Measurements from ENCODE around the gene UBR4. TPM values are rescaled to one million over a fixed set of nuclear protein-coding genes. Genes with fewer than 3 reads are reported as not detected.
"Not testable (repeated sequence)": the region's sequence is repeated elsewhere in the genome, so short reads cannot be mapped to it uniquely, and the experiment has no call there.

The UBR4 gene
- total RNA-seq, 1 donor from 2014 or later = 121 TPM

DNA sequence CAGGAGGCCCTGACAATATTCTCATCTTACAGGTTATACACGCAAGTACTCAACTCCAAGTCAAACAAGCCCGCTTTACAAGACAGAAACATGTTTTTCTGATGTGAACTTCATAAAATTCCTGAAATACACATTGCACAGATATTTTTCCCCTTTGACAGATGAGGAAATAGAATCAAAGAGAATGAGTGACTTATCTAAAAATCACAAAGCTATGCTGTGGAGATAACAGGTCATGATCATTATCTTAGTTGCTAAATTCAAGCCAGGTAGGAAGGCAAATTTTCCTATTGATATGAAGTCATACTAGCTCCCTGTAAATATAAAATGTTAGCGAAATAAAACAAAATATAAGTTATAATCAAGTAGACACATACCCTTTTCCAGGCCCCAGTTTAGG lies 18.3 kb downstream of the UBR4 start:
- intact Hi-C loops (cut with micrococcal nuclease) = no loop called here

DNA sequence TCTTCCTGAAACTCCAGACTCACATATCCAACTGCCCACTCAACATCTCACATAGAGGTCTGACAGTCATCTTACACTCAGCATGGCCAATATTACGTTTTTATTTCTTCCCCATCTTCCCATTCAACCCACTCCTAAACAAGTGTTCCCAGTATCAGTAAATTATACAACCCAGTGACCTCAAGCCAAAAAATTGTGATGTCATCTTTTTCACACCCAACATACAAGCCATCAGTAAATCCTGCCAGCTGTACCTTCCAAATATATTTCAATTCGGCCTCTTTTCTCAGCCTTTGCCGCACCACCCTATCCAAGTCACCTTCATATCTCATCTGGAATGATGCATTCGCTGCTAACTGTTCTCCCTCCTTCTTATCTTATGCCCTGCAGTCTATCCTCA lies 19.6 kb downstream of the UBR4 start:
- intact Hi-C loops (cut with micrococcal nuclease) = no loop called here

DNA sequence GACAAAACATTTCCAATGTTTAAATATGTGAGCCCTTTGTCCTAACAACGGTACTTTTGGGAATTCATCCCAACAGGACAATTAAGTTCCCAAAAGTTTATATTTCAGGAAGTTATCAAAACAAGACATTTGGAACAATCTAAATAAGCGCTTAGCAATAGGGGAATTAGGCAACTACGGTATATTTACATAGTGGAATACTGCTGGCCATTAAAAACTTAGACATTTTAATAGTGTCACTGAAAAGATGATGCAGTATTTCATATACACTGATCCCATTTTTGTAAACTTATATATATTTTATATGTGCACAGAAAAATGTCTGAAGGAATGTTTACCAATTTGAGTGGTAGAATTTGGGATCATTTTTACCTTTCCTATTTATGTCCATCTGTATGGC lies 20.8 kb downstream of the UBR4 start:
- intact Hi-C loops (cut with micrococcal nuclease) = no loop called here

DNA sequence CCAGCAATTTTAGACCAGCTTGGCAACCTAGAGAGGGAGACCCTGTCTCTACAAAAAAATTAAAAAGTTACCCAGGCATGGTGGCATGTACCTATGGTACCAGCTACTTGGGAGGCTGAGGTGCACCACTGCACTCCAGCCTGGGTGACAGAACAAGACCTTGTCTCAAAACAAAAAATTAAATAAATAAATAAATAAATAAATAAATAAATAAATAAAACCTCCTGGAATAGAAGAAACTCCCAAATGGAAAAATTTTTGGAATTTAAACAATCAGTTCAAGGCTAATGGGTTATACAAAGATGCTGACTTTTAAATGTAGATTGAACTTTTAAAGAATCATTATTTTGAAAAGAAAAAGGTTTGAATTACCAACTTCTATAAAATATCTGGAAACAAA lies 22.2 kb downstream of the UBR4 start:
- intact Hi-C loops (cut with micrococcal nuclease) = no loop called here

DNA sequence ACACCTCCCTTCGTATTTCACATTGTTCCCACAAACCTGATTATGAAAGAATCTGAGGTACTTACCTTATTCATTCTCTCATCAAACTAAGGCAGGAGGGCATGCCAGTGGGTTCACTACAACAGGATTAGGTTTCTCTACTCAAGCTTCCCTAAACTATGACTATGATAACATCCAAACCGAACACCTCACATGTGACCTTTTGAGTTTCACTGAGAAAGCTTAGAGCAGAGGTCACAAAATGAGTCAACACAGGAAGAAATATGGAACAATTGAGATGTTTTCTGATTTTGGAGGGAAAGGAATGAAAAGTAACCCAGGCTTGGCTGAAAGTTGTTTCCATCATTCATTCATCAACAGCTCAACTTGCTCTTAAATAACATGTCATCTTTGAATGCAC lies 24.1 kb downstream of the UBR4 start:
- intact Hi-C loops (cut with micrococcal nuclease) = no loop called here

DNA sequence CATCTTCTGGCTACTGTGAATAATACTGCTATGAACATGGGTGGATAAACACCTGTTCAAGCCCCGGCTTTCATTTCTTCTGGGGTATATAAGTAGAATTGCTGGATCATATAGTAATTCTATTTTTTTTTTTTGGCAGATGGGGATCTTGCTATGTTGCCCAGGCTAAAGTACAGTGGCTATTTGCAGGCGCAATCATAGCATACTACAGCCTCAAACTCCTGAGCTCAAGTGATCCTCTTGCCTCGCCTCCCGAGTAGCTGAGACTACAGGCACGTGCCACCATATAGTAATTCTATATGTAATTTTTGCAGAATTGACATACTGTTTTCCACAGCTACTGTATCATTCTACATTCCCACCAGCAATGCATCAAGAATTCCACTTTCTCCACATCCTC lies 27.8 kb downstream of the UBR4 start:
- intact Hi-C loops (cut with micrococcal nuclease) = no loop called here

DNA sequence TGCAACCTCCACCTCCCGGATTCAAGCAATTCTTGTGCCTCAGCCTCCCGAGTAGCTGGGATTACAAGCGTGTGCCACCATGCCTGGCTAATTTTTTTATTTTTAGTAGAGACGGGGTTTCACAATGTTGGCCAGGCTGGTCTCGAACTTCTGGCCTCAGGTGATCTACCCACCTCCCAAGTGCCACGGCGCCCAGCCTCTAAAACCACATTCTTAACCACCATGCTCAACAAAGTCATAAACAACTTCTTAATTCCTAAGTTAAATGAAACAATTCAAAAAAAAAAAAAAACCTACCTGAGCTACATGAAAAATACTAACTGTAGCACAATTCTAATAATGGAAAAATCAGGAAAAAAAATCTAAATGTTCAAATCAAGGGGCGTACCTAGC lies 29.8 kb downstream of the UBR4 start:
- intact Hi-C loops (cut with micrococcal nuclease) = not testable (repeated sequence)

DNA sequence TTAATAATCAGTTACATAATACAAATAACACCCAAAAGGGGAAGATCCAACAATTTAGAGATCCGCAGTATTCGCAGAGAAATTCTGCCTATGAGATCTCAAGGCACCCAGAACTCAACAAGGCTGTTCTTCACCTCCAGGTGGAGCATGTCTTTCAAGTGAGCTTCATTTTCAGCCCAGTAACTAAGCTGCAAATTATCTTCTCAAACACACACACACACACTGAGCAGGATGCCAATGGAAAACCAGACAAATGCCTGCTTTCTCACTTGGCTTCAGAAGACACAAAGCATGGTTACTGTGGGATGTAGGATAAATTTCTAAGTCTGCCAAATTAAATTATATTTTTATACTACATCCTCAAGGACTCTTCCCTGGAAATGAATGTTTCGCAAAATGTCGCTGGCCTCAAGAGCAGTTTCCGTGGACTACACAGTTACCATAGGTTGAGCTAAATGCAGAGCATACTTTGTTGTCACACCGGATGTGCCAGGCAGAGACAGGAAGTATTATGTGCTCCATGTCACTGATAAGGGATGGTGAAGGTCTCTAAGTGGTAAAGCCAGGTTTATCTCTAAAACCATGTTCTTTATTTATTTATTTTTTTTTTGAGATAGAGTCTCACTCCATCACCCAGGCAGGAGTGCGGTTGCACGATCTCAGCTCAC lies 30.3 kb downstream of the UBR4 start:
- intact Hi-C loops (cut with micrococcal nuclease) = loop anchor here (1.0 to 10.0 kb wide), 2 partner anchors 62 to 475 kb away; no protein-coding TSS in a partner anchor

DNA sequence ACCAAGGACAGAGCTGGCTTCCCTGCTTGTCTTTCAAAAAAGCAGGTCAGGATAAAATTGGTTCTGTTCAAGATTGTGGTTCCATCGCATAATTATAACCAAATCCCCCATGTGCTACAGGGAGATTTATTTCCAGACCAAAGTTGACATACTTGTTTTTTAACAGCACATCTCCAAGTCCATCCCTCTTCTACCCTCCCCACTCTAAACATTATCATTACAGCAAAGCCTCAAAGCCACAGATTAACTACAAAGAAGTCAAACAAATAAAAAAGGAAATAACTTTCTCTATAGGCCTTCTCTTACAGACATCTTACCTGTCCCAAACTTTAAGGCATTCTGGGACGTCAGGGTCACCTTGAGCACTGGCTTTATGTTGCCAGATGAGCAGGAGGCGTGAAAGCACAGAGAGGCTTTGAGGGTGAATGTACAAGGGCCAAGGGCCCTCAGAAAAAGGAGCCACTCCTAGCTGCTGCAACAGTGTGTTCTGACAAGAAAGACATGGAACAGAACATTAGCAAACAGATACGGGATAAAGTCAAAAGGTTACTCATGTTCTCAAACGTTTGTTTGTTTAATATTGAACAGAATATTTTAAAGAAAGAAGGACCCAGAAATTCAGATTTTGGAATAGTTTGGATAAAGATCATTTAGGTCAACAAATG lies 31.2 kb downstream of the UBR4 start:
- intact Hi-C loops (cut with micrococcal nuclease) = loop anchor here (1.0 to 10.0 kb wide), 2 partner anchors 62 to 476 kb away; no protein-coding TSS in a partner anchor

DNA sequence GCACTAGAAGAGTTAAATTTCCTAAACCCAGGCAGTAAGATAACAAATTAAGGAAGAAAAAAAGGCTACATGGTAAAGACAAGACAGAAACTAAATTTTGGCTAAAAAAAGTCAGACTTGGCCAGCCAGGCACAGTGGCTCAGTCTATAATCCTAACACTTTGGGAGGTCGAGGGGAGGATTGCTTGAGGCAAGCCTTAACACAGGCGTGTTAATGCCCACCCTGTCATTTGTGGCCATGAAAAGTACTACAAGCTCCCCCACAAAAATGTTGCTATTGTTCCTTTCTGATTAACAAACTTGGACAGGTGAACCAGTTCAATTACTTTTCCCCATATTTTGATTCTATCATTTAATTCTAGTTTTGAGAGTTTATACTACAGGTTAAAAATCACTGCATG lies 32.3 kb downstream of the UBR4 start:
- intact Hi-C loops (cut with micrococcal nuclease) = loop anchor here (10.0 kb wide), 1 partner anchor 477 kb away; no protein-coding TSS in a partner anchor

DNA sequence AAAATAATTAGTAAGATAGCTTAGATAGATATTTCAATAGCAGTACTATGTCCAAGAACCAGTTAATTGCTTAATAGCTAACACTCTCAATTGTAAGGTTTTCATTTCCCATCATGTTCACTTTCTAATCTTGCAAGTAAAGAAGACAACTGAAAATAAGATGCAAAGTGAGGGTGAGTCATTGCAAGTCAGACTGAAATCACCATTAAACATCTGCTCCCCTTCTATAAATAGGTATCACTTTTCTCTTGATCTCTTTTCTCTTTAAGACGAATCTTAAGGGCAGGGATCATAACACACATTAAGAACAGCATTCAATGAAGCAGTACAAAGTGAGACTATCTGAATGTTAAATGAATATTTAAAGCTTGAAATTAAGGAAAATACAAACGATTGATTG lies 40.4 kb downstream of the UBR4 start:
- intact Hi-C loops (cut with micrococcal nuclease) = loop anchor here (10.0 kb wide), 1 partner anchor 485 kb away; no protein-coding TSS in a partner anchor

DNA sequence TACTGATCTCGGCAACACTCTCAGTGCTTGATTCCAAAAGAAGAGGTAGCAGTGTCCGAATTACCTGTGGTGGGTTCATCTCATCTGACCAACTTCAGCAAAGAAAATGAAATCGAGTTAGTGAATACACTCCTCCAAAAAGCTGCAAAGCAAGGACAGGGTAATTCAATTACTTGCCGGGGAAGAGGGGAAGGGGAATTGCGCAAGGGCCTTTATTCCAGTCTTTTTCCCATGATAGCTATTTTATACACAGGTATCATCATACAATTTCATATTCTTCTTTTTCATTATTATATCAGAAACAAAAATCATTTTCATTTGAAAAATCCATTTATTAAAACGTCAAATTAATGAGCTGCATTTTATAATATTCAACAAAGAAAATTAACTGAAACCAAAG lies 42.9 kb downstream of the UBR4 start:
- intact Hi-C loops (cut with micrococcal nuclease) = no loop called here

DNA sequence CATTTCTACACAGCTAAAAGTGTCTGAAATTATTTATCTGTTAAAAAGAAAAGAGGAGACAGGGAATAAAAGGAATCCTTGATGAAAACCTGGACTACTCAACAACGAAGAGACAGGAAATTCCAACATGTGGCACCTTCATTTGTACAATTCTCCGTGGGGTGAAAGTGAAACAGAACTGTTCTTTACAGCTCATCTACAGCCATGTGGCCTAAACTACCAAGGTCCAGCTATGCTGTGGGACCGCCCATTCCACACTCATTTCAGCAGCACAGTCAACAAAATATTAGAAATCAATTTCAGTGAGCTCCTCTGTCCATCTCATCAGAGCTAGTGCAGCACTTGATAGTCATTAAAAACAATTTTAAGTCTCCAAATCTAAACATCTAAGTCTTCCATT lies 44.0 kb downstream of the UBR4 start:
- intact Hi-C loops (cut with micrococcal nuclease) = no loop called here

DNA sequence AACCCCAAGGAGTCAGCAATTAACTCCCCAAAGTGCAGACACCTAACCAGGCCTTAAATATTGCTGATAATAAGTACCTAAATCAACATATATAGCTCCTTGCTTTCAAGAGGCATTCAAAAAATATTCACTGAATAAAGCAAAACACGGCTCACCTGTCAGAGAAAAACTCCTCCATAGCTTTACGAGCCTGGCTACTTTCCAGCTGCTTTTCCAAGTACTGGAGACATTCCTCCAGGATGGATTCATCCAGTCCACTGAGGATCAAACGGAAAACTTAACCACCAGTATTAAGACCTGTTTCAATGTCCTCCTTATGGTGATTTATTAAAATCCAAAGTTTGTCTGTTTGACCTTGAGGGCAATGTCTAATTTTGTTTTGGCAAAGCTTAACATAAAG lies 44.6 kb downstream of the UBR4 start:
- intact Hi-C loops (cut with micrococcal nuclease) = no loop called here

DNA sequence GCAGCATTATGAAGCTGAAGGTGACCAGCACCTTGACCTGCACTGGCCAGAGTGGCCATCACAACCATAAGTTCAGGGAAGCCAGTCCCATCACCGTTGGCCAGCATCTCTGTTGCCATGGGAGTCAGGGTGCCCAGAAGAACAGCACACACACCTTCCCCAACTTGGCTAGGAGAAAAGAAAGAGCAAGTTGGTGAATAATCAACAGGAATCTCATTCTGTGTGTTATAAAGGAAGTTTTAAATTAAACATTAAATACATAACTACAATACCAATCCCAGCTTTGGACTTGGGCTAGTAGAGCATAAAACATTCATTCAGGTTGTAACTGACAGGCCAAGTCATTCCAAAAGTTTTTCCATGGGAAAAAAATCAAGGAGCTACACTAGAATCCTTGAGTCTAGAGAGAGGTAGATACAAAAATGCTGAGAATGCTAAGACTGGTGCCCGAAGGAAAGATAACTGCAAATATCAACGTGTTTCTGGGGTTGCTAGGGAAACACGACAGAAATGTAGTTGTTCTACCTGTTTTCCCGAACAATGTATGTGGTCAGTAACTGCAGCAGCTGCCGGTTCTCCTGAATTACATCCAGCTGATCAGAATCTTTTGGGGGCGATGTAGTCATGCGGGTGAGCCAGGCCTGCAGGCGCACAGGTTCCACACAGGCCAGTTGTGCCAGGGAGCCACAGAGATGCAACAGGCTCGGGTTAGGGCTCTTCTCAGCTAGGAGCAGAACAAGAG lies 45.6 kb downstream of the UBR4 start:
- intact Hi-C loops (cut with micrococcal nuclease) = no loop called here

DNA sequence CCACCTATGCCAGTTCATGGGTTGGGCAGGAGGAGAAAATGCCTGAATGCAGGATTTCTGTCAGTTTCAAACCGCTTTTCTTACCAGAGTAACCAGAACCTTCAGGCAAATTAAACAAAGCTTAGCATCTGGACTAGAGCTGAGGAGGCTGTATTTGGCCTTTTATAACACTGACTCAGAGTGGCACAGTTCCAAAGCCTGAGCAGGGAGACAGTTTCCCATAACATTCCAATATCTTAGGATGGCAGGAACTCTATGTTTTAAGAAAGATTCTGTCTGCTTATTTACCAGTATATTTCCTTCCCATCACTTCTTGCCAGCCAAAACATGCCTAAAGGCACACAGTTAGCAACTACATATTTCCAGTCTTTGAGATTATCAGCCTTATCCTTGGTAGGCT lies 46.8 kb downstream of the UBR4 start:
- intact Hi-C loops (cut with micrococcal nuclease) = no loop called here

DNA sequence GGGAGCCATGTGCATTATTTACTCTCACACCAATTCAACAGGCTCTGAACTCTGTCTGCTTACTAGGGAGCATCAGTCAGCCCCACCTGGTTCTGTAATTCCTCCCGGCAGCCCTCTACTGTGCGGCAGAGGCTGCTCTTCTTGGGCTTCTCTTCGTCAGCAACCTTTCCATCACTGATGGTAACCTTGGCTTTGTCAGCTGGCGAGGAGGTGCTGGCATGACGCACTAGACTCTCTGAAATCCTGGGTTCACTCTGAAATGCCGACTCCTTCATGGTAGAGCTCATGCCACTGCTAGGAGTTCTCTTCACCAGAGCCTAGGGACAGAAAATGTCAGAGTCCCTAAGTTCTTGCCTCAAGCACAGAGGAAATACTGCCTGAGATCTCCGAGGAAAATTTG lies 49.2 kb downstream of the UBR4 start:
- intact Hi-C loops (cut with micrococcal nuclease) = no loop called here

DNA sequence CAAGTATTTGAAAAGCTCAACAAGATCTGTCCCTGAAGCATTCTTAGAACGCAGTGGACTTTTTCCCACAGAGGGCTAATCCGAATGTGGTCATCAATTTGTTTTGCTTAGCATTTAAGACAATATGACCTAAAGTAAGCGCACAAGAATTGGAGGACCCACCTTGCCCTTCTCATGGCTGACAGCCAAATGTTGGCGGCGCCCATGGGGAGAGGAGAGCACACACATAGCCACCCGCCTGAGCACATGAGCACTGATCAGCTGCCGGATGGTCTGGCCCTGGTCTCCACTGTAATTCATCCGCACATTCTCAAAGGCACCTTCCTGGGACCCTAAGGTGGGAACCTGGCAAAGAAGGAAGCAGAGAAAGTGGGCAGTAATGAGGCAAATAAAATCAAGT lies 52.4 kb downstream of the UBR4 start:
- intact Hi-C loops (cut with micrococcal nuclease) = no loop called here

DNA sequence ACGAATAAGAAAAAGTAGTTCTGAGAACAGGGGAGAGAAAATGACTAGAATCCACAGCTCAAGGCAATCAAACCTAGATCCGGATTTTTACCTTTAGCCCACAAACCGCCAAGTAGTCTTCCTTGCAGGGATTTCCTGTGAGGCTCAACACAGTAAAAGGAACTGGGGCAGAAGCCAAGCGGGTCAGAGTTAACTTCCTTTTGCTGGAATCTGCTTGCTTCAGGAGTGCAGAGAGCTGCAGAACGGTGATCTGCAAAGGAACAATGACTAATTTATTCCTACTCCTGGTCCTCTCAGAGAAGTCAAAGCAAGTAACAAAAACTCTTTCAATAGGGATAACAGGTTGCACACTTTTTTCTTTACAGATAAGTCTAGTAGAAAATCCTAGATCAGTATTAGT lies 53.4 kb downstream of the UBR4 start:
- intact Hi-C loops (cut with micrococcal nuclease) = no loop called here

DNA sequence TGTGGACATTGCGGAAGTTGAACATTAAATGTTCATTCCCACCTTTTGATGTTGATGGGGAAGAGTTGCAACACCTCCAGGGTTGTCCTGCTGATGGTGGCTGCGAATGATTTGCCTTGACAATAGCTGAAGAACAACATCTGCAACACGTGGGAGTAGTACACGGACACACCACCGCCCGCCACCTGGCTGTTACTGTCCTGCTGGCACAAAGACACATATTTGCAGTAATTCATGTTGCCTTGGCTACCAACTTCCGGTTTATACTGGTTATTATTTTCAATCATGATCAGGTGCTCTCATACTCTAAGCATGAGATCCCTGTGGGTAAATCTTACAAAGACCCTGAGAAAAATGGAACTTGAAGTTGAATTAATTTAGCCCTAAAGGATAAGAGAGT lies 55.2 kb downstream of the UBR4 start:
- intact Hi-C loops (cut with micrococcal nuclease) = no loop called here

DNA sequence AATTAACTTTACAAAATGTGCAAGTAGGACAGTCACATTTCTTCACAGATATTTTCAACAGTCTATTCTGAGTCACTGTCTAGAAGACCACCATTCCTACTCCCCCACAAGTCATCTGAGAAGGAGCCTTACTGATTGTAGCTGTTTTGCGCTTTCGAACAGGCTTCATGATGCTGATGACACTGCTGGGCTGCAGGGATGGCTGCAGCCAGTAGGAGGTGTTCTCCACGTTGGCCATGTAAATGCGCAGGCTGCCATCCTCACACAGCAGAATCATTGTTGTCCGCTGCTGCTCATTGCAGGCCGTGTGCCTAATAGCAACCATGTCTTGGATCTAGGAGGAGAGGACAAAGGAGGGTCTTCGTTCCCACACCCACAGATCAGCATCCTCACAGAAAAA lies 56.9 kb downstream of the UBR4 start:
- intact Hi-C loops (cut with micrococcal nuclease) = no loop called here

DNA sequence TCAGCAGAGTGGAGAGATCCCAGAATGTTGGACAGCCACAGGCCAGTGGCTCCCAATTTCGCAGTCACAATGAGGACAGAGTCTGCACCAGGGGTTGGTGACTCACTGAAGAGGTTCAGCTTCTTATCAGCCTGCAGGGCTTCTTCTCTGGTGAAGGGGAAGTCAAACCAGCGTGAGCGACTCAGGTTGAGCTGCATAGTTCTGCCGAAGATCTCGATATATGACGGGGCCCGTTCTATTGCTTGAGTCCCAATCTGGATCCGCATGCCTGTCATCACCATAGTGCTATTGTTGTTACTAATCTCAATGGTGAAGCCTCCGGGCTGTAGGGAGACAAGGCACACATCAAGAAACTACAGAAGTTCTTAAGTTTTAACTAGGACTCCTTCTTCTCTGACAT lies 58.5 kb downstream of the UBR4 start:
- intact Hi-C loops (cut with micrococcal nuclease) = no loop called here

Data from T-helper 2 cell treated with Interferon-gamma antibody and Interleukin-4, amounts not matched to agents 100 ng/mL and 5 ng/mL, for 36 hours (primary cell).